HG02885 (cell line): ENCODE results near the gene RIC1.
"Not testable (repeated sequence)": the region's sequence is repeated elsewhere in the genome, so short reads cannot be mapped to it uniquely, and the experiment has no call there.

Experiments used
- ATAC-seq: cut with Tn5 transposase; IDR thresholded peaks from one replicate; pipeline ENCODE4 v1.9.1; 2021; ENCODE audit warnings: mild to moderate bottlenecking; ENCODE audit not compliant: unreplicated experiment, poor library complexity

RIC1 gene

GRCh38 chr9:5622016-5622415 lies 6.9 kb upstream of the RIC1 start:
- ATAC-seq, result no peak

- no peak for ATAC-seq
Measured at GRCh38 chr9:5624655-5625054, 4.3 kb upstream of the RIC1 start.

GRCh38 chr9:5626727-5627634 lies 1.9 kb upstream of the RIC1 start:
- ATAC-seq, result peak; percentile 45

GRCh38 chr9:5627686-5628085 lies 1.2 kb upstream of the RIC1 start:
- not testable (repeated sequence) for ATAC-seq

GRCh38 chr9:5628183-5628529 lies 751 bp upstream of the RIC1 start:
- ATAC-seq, result no peak

- peak; percentile 10 for ATAC-seq
Measured at GRCh38 chr9:5629312-5630080, 589 bp downstream of the RIC1 start.

GRCh38 chr9:5630081-5630507 lies 1.2 kb downstream of the RIC1 start:
- no peak for ATAC-seq

GRCh38 chr9:5631026-5631425 lies 2.1 kb downstream of the RIC1 start:
- no peak for ATAC-seq

GRCh38 chr9:5632540-5632939 lies 3.6 kb downstream of the RIC1 start:
- ATAC-seq, result no peak

GRCh38 chr9:5633243-5633642 lies 4.3 kb downstream of the RIC1 start:
- no peak for ATAC-seq

- ATAC-seq, result no peak
Measured at GRCh38 chr9:5635390-5635789, 6.5 kb downstream of the RIC1 start.

GRCh38 chr9:5639816-5640215 lies 10.9 kb downstream of the RIC1 start:
- no peak for ATAC-seq

- no peak for ATAC-seq
Measured at GRCh38 chr9:5642170-5642569, 13.3 kb downstream of the RIC1 start.

- ATAC-seq, result no peak
Measured at GRCh38 chr9:5643005-5643624, 14.2 kb downstream of the RIC1 start.

GRCh38 chr9:5644501-5644900 lies 15.6 kb downstream of the RIC1 start:
- ATAC-seq, result no peak

GRCh38 chr9:5646116-5646515 lies 17.2 kb downstream of the RIC1 start:
- ATAC-seq, result no peak

GRCh38 chr9:5650356-5651105 lies 21.6 kb downstream of the RIC1 start:
- ATAC-seq, result no peak

GRCh38 chr9:5651246-5651645 lies 22.3 kb downstream of the RIC1 start:
- no peak for ATAC-seq

GRCh38 chr9:5652821-5653220 lies 23.9 kb downstream of the RIC1 start:
- ATAC-seq, result no peak

- ATAC-seq, result not testable (repeated sequence)
Measured at GRCh38 chr9:5662804-5663203, 33.9 kb downstream of the RIC1 start.
